Pancreas (tissue), 10 donors: ENCODE results near the gene TMEM256. TPM values are rescaled to one million over a fixed set of nuclear protein-coding genes. Genes with fewer than 3 reads are reported as not detected.

Source experiments
- ATAC-seq, 4 donors: fragments of 200-7000 bp; cut with Tn5 transposase; one replicate each; pipeline versions ENCODE4 v1.8.0 to v1.9.1; 2020; ENCODE audit warnings: mild to moderate bottlenecking in 4 of 4, moderate library complexity in 4 of 4
- DNase-seq, 6 donors: peaks; one replicate each; pipeline ENCODE4 v3.0.0-alpha.2; 2020
- FAIRE-seq: peaks from 2 replicates; lab custom pipeline; 2012; peaks lifted over from hg19 to GRCh38; lab: Jason Lieb, UNC
- H3K27ac ChIP-seq, 4 donors: fragments of 200-600 bp; sonication (generic); 1 replicate in 3 of 4; 2 replicates in 1 of 4; pipeline versions ENCODE4 v1.5.0 to v1.8.0; 2020
- H3K27me3 ChIP-seq, 4 donors: fragments of 200-600 bp; one replicate each; pipeline ENCODE4 v1.8.0; 2021
- H3K36me3 ChIP-seq, 3 donors: fragments of 200-600 bp; sonication (generic) in 1 of 3; one replicate each; pipeline versions ENCODE4 v1.5.0 to v1.8.0; 2020 to 2021
- H3K4me1 ChIP-seq, 3 donors: fragments of 200-600 bp; one replicate each; pipeline ENCODE4 v1.8.0; 2021
- H3K4me3 ChIP-seq, 4 donors: fragments of 200-600 bp; sonication (generic) in 2 of 4; one replicate each; pipeline versions ENCODE4 v1.5.0 to v1.8.0; 2020 to 2021
- H3K9me3 ChIP-seq, 4 donors: fragments of 200-600 bp; one replicate each; pipeline ENCODE4 v1.8.0; 2021
- WGBS, 2 donors: extraction: QIAGEN DNeasy Blood & Tissue Kit; methylation state at CpG; one replicate each; pipeline ENCODE4 v1.1.7; 2013; 5-methylcytosine and 5-hydroxymethylcytosine counted together
- intact Hi-C, 3 donors: fragments of 100-400 bp; cut with DNase I; formaldehyde crosslinking; loops; one replicate each; pipeline versions ENCODE4 v1.11.1 to v1.14.2; 2022
- polyA plus RNA-seq, 2 donors: library from polyadenylated mRNA; stranded (reverse); fragments of 200-250 nt; gene quantifications; one replicate each; pipeline ENCODE4 v1.2.3, GENCODE V29; 2013
- total RNA-seq, 6 donors: library from RNA; stranded (reverse); fragmentation: NEBNext Ultra II Directional in 4 of 6; extraction: Animal tissue kit (Norgen Biotek cat#: 25700) in 4 of 6; gene quantifications; one replicate each; pipeline versions ENCODE4 v1.2.1 to v1.2.4, GENCODE V29; 2021 to 2023
- TF ChIP-seq, protein P1 (sequence below), 4 donors: fragments of 200-600 bp; sonication (generic) in 3 of 4; IDR thresholded peaks; one replicate each; pipeline versions ENCODE4 v1.5.0 to v1.8.0; 2021; ENCODE audit warnings: antibody characterized with exemption in 4 of 4
- donor health status: healthy with polysubstance abuse.
- donor health status: DM: no; HTN: no; CAD: no; lungs with moderate emphysema.
- donor health status: DM: no; HTN: no; CAD: no.
- donor health status: control.
- donor health status: control.
- donor health status: Bipolar disorder and iron deficiency.
- donor health status: DM: yes; HTN: yes; CAD: no.
- donor health status: DM: no; HTN: no; CAD: no.
- donor health status: DM: no; HTN: no; CAD: no.
- donor health status: DM: yes; HTN: yes; CAD: no.

Gene TMEM256
- total and polyA plus RNA-seq, 8 donors = 32.8 to 119 (median 51.2) TPM

DNA sequence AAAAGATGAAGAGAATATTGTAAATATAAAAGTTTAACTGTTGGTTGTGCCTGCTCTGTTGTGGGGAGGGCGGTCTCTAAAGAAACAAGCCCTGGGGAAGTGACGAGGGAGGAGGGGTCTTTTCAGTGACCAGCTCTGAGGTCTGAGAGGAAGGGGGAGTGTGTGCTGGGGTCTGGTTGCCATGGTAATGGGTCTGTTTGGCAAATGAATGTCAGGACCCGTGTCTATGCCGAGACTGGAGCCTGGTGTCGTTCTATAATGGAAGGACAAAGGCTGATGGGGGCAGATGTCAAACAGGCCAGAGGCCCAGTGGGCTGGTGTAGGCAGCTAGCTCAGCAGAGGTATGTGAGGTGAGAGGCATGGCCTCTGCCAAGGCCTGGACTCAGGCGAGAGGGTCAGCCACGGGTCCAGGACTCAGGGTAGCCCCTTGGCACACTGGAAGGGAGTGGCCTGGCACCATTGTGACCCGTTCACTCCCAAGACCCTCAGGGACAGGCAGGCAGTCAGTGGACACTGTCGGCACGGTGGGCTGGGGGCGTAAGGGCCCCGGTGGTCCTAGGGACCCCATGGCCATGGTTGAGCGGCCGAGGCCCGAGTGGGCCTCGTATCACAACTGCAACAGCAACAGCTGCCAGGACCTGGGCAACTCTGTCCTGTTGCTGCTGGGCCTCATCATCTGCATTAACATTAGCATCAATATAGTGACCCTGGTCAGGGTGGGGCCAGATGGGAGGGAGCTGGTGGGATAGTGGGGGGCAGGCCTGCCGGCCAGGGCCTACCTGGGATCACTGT, 16.1 kb upstream of the TMEM256 start, which contains the start of gene SPEM1:
SPEM1 (plus strand) TSS at position 506 of the 792 bp plus-strand sequence; CDS start at position 567, 61 bp downstream.
- FAIRE-seq = no peak
- Histone ChIP-seq H3K27me3 (no peaks in the 10 kb centered on the region), H3K4me3 (no peak within 1 kb of the TSS), H3K9me3 (no peaks in the 10 kb centered on the region), H3K27ac (no peak within 1 kb of the TSS), H3K4me1 (no peaks in the 10 kb centered on the region), H3K36me3 (no peaks in the 10 kb centered on the region)
- WGBS, 2 donors = 71 to 78% methylated on average over 17 of the region's 17 CpGs
- DNase-seq = peak in 1 of 6 donors; percentile 46
- TF ChIP-seq, protein P1, sequence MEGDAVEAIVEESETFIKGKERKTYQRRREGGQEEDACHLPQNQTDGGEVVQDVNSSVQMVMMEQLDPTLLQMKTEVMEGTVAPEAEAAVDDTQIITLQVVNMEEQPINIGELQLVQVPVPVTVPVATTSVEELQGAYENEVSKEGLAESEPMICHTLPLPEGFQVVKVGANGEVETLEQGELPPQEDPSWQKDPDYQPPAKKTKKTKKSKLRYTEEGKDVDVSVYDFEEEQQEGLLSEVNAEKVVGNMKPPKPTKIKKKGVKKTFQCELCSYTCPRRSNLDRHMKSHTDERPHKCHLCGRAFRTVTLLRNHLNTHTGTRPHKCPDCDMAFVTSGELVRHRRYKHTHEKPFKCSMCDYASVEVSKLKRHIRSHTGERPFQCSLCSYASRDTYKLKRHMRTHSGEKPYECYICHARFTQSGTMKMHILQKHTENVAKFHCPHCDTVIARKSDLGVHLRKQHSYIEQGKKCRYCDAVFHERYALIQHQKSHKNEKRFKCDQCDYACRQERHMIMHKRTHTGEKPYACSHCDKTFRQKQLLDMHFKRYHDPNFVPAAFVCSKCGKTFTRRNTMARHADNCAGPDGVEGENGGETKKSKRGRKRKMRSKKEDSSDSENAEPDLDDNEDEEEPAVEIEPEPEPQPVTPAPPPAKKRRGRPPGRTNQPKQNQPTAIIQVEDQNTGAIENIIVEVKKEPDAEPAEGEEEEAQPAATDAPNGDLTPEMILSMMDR (IDR thresholded peaks at IDR 0.05) = no peak
- ATAC-seq = no peak
- intact Hi-C loops = no loop called here

DNA sequence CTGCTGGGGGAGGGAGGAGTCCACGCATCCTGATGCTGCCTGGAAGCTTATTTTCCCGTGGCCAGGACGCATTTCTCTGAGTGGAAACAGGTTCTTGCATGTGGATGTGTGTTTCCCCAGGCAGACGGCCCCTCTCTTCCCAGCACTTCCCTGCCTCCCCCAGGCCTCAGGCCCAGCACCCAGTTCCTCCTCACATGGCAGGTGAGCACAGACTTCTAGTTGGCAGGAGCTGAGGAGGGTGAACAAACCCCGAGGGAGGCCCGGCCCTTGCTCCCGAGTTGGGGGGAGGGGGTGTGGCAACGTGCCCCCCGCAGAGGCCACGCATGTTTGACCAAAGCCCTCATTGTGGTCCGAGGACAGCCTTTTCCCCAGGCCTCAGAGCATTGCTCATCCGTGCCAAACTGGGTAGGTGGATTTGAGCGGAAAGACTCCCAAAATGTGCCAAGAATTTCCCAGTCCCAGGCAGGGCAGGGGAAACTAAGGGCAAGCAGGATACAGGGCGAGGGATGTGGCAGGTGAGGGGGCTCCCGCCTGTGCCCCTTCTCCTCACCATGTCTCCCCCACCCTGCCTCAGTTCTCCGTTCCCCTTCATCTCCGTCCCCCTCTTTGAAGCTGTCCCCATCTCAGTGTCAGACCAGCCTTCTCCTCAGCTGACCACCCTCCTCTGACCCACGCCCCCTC, 14.7 kb upstream of the TMEM256 start:
- no peaks in the 10 kb centered on the region for H3K36me3 ChIP-seq
- ATAC-seq (no peak), DNase-seq (peak in 1 of 6 donors; percentile 45), FAIRE-seq (no peak)
- no peak overlapping the region for H3K4me3 ChIP-seq
- H3K9me3 ChIP-seq = no peaks in the 10 kb centered on the region
- intact Hi-C loops = no loop called here
- TF ChIP-seq, protein P1 (IDR thresholded peaks at IDR 0.05) = no peak
- 57 to 62% methylated on average over 18 of the region's 18 CpGs for WGBS, 2 donors
- no peaks in the 10 kb centered on the region for H3K4me1 ChIP-seq
- H3K27me3 ChIP-seq = no peaks in the 10 kb centered on the region
- no peak overlapping the region for H3K27ac ChIP-seq

DNA sequence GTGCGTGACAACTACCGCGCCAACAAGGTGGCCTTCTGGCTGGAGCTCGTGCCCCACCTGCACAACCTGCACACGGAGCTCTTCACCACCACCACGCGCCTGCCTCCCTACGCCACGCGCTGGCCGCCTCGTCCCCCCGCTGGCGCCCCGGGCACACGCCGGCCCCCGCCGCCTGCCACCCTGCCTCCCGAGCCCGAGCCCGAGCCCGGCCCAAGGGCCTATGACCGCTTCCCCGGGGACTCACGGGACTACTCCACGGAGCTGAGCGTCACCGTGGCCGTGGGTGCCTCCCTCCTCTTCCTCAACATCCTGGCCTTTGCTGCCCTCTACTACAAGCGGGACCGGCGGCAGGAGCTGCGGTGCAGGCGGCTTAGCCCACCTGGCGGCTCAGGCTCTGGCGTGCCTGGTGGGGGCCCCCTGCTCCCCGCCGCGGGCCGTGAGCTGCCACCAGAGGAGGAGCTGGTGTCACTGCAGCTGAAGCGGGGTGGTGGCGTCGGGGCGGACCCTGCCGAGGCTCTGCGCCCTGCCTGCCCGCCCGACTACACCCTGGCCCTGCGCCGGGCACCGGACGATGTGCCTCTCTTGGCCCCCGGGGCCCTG, 13.3 kb upstream of the TMEM256 start:
- H3K36me3 ChIP-seq = no peaks in the 10 kb centered on the region
- no peak overlapping the region for H3K4me3 ChIP-seq
- FAIRE-seq (no peak), DNase-seq (peak in 1 of 6 donors; percentile 44), ATAC-seq (no peak)
- WGBS, 2 donors = 93 to 96% methylated on average over 45 to 54 of the region's 54 CpGs
- intact Hi-C loops = no loop called here
- TF ChIP-seq, protein P1 (IDR thresholded peaks at IDR 0.05) = no peak
- H3K9me3 ChIP-seq = no peaks in the 10 kb centered on the region
- no peaks in the 10 kb centered on the region for H3K27me3 ChIP-seq
- no peaks in the 10 kb centered on the region for H3K4me1 ChIP-seq
- no peak overlapping the region for H3K27ac ChIP-seq

DNA sequence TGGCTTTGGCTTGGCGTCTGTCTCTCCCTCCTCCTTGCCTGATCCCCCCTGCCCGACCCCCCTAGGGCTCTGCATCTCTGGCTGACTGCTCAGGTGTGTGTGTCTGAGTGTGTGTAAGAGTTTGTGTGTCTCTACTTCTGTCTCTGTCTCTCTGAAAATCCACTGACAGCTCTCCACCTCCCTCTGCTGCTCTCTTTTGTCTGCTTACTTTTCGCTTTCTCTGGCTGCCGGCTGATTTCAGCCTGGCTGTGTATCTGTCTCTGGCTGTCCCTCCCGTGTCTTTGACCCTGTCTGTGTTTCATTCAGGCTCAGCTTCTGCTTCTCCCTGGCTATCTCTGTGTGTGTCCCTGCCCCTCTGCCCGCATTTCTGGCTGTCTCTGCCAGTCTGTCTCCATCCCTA, 12.4 kb upstream of the TMEM256 start:
- ATAC-seq = no peak

More for the DNA sequence above, 12.4 kb upstream of the TMEM256 start:
- TF ChIP-seq, protein P1 (IDR thresholded peaks at IDR 0.05) = no peak
- H3K9me3 ChIP-seq = no peaks in the 10 kb centered on the region
- FAIRE-seq (no peak), DNase-seq (no peak)
- H3K27ac ChIP-seq = no peak overlapping the region
- intact Hi-C loops = no loop called here
- H3K27me3 ChIP-seq = no peaks in the 10 kb centered on the region
- H3K36me3 ChIP-seq = no peaks in the 10 kb centered on the region
- 64 to 78% methylated on average over 6 of the region's 6 CpGs for WGBS, 2 donors
- H3K4me1 ChIP-seq = no peaks in the 10 kb centered on the region
- no peak overlapping the region for H3K4me3 ChIP-seq
